Right ventricle myocardium inferior (tissue), 1 donor: ENCODE measurements around the gene ARSI. TPM values are rescaled to one million over a fixed set of nuclear protein-coding genes. Genes with fewer than 3 reads are reported as not detected.

Experiments
- ATAC-seq: fragments of 200-7000 bp; cut with Tn5 transposase; one replicate; pipeline ENCODE4 v1.9.1; 2020; ENCODE audit warnings: mild to moderate bottlenecking, moderate library complexity
- DNase-seq: peaks from one replicate; pipeline ENCODE4 v3.0.0; 2021; ENCODE audit errors: missing footprints
- intact Hi-C: fragments of 100-400 bp; cut with DNase I; formaldehyde crosslinking; loops from one replicate; pipeline ENCODE4 v1.11.0; 2022
- total RNA-seq: library from RNA; stranded (reverse); fragmentation: NEBNext Ultra II Directional; extraction: Animal tissue kit (Norgen Biotek cat#: 25700); gene quantifications from one replicate; pipeline ENCODE4 v1.2.1, GENCODE V29; 2021
- donor health status: DM: no; HTN: yes; CAD: no; lungs with severe emphysema.

ARSI gene
- total RNA-seq, 1 donor from 2014 or later: 0.65 TPM

DNA sequence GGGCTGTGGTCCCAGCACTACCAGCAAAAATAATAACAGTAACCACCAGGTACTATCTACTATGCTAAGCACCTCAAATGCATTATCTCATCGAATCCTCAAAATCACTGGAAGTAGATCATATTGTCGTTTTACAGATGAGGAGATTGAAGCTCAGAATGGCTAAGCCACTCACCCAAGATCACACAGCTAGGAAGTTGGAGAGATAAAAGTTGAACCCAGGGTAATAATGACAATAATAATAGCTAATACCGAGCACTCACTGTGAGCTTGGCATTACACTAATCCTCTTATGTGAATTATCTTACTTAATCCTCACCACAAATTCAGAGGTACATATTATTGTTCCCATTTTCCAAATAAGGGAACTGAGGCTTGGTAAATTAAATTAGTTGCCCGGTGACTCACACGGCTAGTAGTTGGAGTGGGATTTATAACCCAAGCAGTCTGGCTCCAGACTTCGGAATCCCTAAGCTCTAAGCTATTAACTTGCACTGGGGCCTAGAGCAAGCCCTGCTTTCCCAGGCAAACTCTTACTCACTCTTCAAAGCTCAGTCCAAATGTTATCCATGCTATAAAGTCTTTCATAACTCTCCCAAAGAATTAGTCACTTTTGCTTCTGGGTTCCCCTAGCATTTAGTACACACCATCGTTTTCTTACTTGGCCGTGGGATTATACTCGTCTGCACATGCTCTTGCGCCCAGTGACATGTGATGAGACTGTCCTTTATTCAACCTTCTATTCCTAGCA lies 3.8 kb downstream of the ARSI start:
- intact Hi-C loops: no loop called here

DNA sequence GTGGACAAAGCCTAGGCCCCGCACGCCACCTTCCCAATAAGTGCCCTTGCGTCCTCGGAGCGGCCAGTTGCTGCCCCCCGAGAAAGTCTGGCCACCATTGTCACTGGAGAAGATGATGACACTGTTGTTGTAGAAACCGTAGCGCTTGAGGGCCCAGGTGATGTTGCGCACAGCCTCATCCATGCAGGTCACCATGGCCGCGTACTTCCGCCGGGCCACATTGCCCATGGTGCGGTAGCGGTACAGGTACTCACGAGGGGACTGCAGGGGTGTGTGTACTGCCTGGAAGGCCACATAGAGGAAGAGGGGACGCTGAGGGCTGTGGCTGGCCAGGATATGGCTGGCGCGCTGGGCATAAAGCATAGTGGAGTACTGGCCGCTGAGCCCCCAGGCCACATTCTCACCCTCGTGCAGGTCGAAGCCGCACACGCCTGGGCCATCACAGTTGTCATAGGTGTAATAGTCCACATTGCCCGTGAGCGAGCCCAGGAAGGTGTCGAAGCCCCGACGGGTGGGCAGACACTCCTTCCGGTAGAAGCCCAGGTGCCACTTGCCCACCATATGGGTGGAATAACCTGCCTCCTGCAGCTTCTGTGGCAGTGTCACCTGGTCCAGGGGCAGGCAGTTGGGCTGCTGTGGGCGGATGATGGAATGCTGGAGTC lies 4.6 kb downstream of the ARSI start:
- ATAC-seq (no peak), DNase-seq (no peak)
- intact Hi-C loops: no loop called here

More for the DNA sequence above, 3.8 kb downstream of the ARSI start:
- peak; percentile 53 for ATAC-seq
- DNase-seq: no peak

DNA sequence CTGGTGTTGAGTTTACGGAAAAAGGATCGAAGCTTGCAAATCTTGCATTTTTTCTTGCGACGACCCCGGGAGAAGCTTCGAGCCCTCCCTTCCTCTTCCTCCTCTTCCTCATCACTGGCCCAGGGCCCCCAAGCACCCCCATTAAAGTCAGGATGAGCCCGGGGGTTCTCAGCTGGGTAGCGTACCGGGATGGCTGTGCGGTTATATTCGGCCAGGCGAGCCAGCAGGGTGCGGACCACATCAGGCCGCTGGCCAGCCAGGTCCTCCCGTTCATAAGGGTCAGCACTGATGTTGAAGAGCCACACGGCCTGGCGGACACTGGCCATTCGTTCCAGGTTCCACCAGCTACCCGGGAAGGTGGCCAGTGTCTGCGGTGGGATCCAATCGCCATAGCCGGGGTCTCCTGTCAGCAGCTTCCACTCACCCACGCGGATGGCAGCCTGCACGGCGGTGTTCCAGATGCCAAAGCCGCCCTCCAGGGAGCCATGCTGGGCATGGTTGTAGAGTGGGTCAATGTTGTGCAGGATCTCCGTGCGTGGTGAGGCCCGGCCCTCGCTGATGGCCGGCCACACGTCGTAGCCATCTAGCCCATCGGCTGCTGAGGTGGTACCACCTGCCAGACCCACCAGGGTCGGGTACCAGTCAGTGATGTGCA lies 5.3 kb downstream of the ARSI start:
- DNase-seq: no peak
- intact Hi-C loops: no loop called here
- ATAC-seq: no peak

DNA sequence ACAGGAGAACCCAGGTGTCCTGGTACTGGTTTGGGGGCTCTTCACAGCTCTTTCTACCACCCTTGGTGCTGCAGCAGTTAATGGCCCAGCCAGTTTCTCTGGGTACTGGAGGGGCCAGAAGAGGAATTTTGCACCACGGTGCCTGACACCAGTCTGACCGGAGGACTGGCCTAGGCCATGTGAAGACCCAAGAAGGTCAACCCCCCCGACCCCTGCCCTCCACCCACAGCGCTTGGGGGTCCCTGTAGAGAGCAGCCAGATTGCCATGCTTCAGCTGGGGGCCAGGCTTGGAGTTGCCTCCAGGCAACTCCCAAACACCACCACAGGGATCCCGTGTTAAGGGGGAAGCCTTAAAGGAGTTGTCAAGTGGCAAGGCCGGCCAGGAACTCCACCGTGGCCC lies 6.2 kb downstream of the ARSI start:
- intact Hi-C loops: no loop called here
- ATAC-seq (no peak), DNase-seq (no peak)

DNA sequence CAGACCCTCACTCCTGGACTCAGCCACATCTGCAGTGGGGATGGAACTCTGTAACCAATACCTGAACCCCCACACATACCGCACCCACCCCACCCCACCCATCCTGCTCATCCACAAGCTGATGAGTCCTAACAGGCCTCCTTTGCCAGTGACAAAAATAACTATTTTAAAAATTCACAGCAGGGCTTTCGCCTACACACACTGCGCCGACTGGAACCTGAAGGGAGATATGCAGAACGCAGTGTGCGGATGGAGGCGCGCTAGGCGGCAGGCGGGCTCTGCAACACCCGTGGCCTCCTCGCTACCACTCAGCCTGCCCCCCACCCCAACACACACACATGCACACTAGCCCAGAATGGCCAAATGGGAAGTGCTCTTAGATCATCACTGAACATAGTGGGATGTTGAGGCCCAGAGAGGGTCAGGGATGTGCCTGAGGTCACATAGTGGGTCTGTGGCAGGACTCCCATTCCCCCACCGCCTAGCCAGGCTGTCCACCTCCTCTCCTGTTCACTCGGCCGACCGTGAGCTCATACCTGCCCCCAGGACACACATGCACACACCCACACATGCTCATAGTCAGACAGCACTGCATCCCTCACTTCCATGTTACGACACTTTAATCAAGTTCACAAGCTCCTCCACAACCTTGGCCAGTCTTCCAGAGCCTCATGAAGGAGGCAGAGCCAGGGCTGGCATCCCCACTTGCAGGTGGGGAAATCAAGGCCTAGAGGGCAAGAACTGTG lies 6.8 kb downstream of the ARSI start:
- intact Hi-C loops: no loop called here
- ATAC-seq (no peak), DNase-seq (no peak)

DNA sequence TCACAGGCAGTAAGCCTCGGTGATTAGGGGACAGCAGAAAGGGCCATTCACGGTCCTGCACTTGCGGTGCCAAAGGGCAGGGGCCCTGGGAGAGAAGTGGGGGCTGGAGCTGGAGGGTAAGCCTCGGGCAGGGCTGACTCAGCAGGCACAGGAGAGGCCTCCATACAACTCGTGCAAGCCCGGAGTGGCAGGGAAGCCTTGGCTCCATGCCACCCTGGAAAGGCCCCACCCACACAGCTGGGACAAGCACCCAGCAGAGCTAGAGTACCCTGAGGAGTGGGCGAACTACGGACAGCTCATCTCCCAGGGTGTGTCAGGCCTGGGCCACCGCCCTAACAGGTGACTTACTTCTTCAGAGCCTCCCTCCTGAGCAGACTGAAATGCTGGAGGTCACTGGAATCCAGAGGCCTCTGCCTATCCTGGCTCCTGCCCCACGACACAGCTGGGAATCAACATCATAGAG lies 7.5 kb downstream of the ARSI start:
- intact Hi-C loops: no loop called here
- DNase-seq (no peak), ATAC-seq (no peak)

DNA sequence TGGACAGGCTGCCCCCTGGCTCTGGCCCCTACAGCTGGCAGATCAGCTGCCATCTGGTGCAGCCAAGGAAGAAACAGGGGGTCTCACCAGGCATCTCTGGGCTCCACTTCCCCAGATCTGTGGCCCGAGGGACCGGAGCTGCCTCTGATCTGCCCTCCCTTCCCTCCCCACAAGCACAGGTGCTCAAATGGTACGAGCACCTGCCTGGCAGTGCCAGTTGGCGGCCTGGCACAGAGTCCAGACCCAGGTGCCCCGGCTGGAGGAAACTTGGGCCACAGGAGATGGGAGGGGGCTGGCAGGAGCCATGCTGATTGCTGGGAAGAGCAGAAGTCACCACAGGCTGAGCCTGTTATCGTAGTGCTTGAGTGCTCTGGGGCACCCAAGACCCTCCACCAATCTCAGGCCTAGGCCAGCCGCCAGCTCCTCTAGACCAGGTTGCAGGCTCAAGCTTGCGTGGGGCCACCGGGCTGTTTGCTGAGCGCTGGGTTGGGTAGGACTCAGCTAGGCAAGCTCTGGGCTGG lies 8.1 kb downstream of the ARSI start:
- DNase-seq: no peak
- intact Hi-C loops: no loop called here
- no peak for ATAC-seq

DNA sequence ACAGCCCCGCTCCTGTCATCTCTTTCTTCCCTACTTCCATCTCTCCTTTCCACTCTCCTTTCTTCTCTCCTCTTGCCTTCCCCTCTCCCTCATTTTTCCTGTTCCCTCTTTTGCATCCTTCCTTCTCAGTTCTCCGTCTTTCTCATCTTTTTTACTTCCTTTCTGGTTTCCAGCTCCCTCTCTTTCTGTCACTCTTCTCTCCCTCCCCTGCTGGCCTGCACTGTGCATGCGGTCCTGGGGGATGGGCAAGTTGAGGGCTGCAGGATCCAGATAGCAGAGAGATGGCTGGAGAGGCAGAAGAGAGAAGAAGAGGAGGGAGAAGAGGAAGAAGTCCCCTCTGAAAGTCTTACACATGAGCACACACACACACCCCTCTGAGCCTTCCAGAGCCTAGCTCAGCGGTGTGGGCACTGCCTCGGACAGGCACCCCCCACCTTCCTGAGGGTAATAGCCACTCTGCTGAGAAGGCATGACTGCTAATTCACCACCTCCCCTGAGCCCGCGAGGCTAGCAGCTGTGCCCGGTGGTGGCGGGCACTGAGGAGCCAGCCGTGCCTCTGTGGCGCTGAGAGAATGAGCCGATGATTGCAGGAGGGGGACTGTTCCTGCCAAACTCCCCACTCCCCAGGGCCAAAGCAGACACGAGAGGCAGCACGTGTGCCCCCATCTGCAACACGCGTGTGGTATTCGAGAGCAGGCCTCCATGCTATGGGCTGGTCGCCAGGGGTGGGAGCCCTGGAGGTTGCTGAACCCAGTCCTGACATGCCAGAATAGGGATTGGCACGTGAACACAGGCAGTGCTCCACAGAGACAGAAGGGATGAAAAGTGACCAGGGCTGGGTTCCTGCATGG lies 9.4 kb downstream of the ARSI start:
- no peak for DNase-seq
- intact Hi-C loops: no loop called here
- ATAC-seq: no peak

DNA sequence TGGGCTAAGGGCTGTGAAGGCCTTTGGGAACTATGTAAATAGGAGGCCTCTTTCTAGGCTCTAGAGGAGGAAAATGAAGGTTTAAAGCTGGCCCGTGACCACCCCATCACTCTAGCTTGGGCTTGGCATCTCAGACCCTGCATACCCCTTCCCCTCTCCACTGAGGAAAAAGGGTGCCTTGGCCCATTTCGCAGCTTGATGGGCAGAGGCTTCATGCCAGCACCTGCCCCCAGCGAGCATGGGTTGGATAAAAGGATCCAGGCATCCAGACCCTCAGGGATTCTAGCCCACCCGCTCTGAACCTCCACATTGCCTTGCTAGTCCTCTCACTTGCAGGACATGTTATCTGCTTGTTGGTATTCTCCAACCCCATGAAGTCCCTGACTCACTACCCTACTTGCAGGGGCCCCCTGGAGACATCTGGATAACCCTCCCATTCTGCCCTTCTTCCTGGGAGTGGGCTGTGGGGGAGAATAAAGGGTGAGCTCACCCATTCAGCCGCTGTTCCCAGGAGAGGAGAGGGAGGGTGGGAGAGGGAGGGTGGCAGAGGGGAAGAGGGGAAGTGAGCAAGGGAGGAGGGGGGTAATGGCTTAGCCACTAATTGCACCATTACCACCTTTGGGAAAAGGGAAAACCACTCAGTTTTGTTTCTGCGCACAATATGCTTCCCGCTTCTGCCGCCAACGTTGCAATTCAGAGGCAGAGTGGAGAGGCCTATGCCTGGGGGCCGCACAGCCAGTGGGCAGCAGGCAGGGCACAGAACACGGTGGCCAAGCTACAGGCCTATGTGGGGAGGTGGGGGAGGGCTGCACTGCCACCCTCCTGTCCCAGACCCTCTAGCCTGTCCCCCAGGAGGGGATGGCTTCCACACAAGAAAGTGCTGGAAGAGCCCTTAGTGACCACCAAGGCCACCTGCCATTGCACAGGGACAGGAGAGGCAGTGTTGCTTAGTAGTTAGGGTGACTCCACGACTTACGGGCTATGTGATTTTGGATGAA lies 11.0 kb downstream of the ARSI start:
- intact Hi-C loops: no loop called here
- DNase-seq (no peak), ATAC-seq (no peak)

DNA sequence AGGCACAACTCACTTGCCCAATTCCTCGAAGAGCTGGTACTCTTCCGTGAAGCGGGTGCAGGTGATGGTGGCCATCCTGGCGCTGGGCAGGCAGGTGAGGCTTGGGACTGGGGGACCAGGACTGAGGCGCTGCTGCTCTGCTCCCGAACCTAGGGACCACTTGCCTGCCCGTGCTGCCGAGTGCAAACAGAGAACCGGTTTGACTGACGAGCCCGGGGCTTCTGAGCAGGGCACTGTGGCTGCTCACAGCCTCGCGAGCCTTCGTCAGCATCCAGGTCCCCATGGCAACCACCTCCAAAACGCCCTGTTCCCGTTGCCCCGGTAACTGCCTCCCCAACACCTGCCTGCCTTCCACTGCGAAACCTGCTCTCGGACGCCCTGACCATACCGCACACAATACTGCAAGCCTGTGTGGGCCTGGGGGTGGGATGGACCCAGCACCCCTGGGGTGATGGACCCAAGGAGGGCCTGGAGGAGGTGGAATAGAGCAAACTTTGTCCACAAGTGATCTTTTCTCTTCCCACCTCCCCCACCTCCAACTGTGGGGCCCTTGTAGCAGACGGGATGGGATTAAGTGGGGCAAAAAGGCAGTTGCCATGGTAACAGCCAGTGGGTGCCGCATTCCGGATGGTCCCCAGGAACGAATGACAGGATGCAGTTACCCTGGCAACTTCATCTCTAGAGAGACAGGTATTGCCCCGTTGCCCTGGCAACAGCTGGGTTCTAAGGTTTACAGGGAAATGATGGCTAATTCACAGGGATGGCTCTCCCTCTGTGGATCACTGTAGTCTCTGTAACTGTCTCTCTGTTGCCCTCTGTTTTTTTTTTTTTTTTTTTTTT lies 12.9 kb downstream of the ARSI start, which contains the start of gene CAMK2A:
Gene CAMK2A (minus strand): TSS at position 223 of the 840 bp plus-strand sequence. CDS start 148 bp downstream, at position 75.
- intact Hi-C loops: no loop called here
- ATAC-seq: no peak
- DNase-seq: no peak

DNA sequence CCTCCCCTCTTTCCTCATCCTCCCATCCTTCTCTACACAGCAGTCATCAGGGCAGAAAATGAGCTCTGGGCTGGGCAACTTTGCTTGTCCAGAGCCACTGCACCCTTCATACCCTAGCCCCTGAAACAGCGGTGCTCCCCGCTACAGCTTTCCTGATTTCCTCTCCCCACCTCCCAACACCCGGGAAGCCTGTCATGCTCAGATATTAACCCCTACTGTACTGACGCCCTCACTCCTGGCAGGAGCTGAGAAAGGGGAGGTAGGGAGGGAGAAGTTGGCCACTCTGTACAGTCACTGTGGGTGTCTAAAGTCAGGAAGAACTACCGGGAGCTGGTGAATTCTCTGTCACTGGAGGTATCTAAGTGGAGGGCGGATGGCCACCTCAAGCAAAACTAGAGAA lies 13.9 kb downstream of the ARSI start:
- ATAC-seq (no peak), DNase-seq (no peak)
- intact Hi-C loops: no loop called here

DNA sequence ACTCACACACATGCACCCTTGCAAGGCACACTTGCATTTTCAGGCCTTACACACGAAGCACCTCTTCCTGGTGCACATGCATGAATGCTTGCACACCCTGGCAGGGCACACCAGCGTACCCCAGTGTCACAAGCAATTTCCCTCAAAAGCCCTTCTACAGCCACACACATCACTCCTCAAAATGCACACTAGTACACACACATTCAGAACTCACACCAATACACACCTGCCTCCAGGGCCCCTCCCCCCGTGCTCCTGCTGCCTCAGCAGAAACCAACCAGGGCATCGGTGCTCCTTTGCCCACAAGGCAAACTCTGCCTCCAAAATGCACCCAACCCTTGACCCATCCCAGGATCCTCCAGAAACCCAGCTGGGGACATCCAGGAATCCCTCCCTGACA lies 14.3 kb downstream of the ARSI start:
- intact Hi-C loops: no loop called here
- ATAC-seq (no peak), DNase-seq (no peak)

DNA sequence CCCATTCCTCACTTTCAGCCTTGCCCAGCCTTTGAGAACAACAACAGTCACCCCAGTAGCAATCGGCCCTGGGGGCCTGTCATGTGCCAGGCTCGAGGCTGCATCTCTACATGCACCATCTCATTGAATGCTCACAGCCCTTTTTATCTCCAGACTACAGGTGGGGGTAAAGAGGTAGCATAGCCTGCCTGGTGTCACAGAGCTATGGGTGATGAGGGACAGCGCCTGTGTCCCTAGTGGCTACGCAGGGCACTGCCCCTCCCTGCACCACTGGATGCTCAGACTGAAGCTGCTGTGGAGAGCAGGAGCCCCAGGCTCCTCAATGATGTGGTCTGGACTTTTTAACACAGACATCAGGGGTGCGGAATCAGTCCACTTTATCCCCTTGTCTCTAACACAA lies 15.9 kb downstream of the ARSI start:
- intact Hi-C loops: no loop called here
- no peak for DNase-seq
- ATAC-seq: no peak

DNA sequence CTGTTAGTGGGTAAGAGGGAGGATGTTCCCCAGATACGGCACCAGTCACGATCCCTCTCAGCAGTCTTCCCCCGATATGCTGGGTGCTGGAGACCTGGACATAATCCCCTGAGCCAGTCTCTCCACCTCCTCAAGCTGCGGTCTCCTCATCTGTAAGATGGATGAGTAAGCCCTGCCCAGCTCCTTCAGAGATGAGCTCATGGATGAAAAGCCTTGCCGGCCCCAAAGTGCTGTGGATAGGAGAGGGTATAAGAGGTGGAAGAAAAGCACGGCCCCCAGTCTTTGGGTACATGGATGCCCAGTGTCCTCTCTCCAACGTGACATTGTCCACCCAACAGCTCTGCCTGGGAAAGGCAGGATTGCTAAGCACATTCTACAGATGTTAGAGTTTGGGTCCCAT lies 17.6 kb downstream of the ARSI start:
- DNase-seq (no peak), ATAC-seq (no peak)
- intact Hi-C loops: no loop called here

DNA sequence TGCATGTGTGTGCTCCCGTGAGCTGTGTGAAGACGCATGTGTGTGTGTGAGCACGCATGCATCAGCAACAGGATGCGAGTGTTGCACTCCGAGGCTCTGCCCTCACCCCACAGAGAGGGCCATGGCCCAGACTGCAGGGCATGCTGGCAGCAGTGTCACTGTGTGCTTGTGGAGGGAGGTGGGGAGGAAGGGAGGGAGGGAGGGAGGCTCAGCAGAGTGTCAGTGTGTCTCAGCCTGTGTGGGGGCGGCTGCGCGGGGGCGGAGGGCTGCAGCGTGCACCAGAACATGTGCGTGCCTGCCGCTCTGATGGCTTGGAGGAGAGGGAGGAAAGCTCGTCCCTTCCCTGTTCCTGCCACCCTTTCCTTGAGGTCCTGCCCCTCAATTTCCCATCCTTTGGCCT lies 18.4 kb downstream of the ARSI start:
- DNase-seq (no peak), ATAC-seq (no peak)
- intact Hi-C loops: no loop called here

DNA sequence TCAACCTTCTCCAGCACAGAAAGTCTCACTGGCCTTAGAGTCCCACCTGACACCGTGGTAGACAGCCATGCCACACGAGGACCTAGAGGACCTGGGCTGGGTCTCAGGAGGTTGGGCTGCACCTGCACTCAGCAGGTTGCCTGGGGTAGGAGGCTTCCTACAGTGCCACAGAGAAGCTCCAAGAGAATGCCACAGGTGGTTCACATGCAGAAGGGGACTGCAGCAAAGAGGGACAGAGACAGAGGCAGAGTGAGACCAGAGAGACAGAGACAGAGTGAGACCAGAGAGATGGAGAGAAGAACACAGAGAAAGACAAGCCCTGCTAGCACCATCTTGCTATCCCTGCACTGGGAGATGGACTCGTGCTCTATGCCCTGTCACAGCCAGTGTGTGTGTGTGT lies 18.8 kb downstream of the ARSI start:
- no peak for DNase-seq
- ATAC-seq: no peak
- intact Hi-C loops: no loop called here
